Subcutaneous adipose tissue (tissue), 4 donors: ENCODE results near the gene POC1A. TPM values are rescaled to one million over a fixed set of nuclear protein-coding genes. Genes with fewer than 3 reads are reported as not detected.

Experiments used
- total RNA-seq, 4 donors: library from RNA; depleted of rRNA; stranded (reverse); fragments of >200 nt; gene quantifications; one replicate each; pipeline ENCODE4 v1.1.0, GENCODE V29; 2016
- TF ChIP-seq, protein P1 (sequence below): fragments of 450-650 bp; IDR thresholded peaks from one replicate; pipeline ENCODE4 v1.5.1; 2016; ENCODE audit warnings: low read depth, mild to moderate bottlenecking, control low read depth, antibody characterized with exemption, moderate library complexity

Gene POC1A
- total RNA-seq, 4 donors from 2014 or later, result 0.38 to 2.4 (median 1.2) TPM

DNA sequence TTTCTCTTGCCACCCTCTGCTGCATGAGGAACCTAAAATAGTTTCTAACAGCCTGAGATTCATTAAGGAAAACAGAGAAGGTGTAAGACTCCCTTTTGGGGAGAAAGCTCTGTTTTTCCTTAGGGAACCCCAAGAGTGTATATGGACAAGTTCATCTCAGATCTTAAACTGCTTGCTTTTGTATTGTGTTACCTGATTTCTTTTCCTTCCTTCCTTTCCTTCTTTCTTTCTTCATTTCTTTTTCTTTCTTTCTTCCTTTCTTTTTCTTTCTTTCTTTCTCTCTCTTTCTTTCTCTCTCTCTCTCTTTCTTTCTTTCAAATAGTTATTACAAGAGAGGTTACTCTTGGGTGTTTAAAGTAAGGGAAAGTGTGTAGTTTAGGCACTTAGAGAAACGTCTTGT lies 5.3 kb upstream of the POC1A start:
- TF ChIP-seq, protein P1, sequence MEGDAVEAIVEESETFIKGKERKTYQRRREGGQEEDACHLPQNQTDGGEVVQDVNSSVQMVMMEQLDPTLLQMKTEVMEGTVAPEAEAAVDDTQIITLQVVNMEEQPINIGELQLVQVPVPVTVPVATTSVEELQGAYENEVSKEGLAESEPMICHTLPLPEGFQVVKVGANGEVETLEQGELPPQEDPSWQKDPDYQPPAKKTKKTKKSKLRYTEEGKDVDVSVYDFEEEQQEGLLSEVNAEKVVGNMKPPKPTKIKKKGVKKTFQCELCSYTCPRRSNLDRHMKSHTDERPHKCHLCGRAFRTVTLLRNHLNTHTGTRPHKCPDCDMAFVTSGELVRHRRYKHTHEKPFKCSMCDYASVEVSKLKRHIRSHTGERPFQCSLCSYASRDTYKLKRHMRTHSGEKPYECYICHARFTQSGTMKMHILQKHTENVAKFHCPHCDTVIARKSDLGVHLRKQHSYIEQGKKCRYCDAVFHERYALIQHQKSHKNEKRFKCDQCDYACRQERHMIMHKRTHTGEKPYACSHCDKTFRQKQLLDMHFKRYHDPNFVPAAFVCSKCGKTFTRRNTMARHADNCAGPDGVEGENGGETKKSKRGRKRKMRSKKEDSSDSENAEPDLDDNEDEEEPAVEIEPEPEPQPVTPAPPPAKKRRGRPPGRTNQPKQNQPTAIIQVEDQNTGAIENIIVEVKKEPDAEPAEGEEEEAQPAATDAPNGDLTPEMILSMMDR, result no peak

DNA sequence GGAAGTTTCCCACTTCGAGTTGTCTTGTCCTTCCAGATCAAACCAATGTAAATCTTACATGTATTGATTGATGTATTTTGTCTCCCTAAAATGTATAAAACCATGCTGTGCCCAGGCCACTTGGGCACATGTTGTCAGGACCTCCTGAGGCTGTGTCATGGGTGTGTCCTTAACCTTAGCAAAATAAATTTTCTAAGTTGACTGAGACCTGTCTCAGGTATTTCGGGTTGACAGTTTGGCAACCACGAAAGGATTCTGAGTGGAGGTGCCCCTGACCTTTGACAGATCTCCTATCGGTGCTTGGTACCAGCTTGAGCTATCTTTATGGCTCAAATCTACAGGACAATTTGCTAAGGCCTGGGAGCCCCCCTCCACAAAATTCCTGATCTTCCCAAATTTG lies 1.7 kb upstream of the POC1A start:
- TF ChIP-seq, protein P1, result no peak

DNA sequence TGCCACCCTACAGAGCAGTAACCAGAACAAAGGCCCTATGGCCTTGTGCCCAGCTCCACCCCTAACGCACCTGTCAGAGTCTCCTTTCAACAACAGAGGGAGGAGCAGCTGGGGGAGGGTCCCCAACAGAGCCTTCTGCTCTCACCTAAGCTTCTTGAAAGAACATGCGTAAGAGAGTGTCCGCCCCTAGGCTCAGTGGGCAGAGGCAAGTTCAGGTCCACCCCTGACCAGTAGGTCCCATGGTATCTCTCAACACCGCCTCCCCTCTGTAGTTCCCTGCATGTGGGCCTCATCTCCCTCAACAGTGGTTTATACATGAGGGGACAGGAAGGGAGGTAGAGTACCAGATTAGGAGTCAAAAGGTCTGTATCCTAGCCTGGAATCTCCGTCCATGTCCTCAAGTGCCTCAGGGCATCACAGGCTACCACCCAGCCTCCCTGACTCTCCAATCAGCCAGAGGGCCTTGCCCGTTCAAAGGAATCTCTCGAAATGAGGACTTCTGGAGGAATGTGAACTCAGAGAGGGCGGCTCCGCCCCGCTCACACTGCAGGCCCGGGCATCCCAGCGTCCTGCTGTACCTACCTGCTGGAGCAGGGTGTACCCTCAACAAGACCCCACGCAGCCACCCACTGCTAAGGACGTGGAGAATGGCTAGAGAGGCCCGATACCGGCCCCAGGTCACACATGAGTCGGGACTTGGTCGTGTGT lies 680 bp downstream of the POC1A start:
- TF ChIP-seq, protein P1, result no peak

DNA sequence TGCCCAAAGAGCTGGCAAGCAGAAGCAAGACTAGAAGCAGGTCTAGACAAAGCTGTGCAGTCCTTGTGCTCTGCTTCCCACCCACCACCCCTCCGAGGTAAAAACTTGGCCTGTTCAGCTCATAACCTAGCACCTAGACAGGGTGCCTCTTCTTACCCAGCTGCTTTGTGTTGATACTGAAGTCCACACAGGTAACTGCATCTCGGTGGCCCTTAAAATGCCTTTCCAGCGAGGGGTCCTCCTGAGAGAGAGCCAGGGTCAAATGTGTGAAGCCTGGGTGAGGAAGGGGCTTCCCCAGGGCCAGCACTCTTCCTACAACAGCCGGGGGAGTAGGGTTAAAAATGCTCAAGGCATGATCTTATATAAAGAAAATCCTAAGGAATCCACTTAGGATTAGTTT lies 3.4 kb downstream of the POC1A start:
- TF ChIP-seq, protein P1, result no peak

DNA sequence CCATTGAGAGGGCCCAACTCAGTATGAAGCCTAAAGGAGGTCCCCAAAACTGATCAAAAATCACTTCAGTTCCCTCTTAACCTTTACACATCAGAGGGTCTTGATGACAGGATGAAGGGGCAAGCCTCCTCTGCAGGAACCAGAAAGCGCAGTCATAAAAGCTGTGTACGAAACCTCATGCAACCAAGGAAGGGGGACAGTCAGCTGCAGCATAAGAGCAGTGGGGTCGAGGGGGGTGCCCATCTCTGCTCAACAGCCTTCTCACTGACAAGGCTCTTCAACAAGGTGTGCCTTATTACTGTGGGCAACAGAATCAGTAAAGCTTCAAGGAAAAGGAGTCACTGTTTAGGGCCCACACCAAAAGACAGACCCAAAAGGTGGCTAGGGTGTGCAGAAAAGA lies 3.9 kb downstream of the POC1A start:
- TF ChIP-seq, protein P1, result no peak

DNA sequence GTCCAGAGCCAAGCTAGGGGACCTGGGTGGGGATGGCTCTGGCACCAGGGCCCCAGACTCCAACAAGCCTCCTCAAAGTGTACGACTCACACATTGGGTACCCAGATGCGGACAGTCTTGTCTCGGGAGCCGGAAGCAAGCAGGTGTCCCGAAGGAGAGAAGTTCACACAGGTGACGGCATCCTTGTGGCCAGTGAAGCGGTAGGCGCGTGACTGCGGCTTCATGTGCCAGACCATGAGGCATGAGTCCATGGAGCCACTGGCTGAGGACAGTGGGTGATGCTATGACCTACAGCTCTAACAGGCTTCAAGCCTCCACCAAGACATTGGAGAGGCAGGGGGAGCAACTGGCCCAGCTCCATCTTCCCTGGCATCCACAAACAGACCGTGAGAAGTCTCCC lies 4.5 kb downstream of the POC1A start:
- TF ChIP-seq, protein P1, result no peak

DNA sequence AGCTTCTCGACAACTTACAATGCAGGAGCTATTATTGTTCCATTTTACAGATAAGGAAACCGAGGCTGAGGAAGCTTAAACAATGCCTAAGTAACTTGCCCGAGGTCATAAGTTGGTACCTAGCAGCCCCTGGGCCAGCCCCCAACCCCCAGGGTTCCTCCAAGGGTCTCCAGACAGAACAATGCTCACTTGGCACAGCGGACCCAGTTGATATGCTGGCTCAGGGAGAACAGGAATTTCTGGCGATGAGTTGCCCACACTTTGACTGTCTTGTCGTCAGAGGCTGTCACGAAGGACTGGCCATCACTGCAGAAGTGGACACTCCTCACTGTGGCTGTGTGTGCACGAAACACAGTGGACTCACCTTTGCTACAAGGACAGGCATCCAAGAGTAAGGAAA lies 5.2 kb downstream of the POC1A start:
- TF ChIP-seq, protein P1, result no peak
